H1 (cell line): ENCODE data around the gene FAM83G. TPM values are rescaled to one million over a fixed set of nuclear protein-coding genes. Genes with fewer than 3 reads are reported as not detected.

Experiments used
- CTCF ChIA-PET: fragments of 300-600 bp; sonication (Branson Sonifier 250); formaldehyde crosslinking; loops from one replicate; lab custom pipeline; 2021; ENCODE audit not compliant: partially characterized antibody; lab: Charles Lee
- POLR2A ChIA-PET: fragments of 300-600 bp; sonication (Branson Sonifier 250); formaldehyde crosslinking; loops from one replicate; lab custom pipeline; 2021; ENCODE audit warnings: inconsistent platforms; ENCODE audit not compliant: partially characterized antibody; lab: Charles Lee
- DNase-seq, 2 experiments: peaks; one replicate each; pipeline versions ENCODE4 v3.0.0 to v3.0.0-alpha.2; 2010 to 2022; ENCODE audit warnings: low spot score in 2 of 2, low read depth in 1 of 2, mixed read lengths in 1 of 2
- FAIRE-seq: peaks from 2 replicates; lab custom pipeline; 2011; peaks lifted over from hg19 to GRCh38; lab: Jason Lieb, UNC
- H2AFZ ChIP-seq: 2 replicates; pipeline ENCODE4 v1.8.1; 2012; ENCODE audit warnings: low read length, inconsistent platforms
- H2AK5ac ChIP-seq: 2 replicates; pipeline ENCODE4 v1.6.1; 2013; ENCODE audit warnings: low read depth, low read length
- H2BK120ac ChIP-seq: replicated peaks from 2 replicates; pipeline ENCODE3; 2013; ENCODE audit warnings: low read depth, low read length, inconsistent platforms
- H2BK12ac ChIP-seq: 2 replicates; pipeline ENCODE4 v1.6.1; 2013; ENCODE audit warnings: low read depth, low read length
- H2BK15ac ChIP-seq: 2 replicates; pipeline ENCODE4 v1.6.1; 2013; ENCODE audit warnings: low read length
- H2BK20ac ChIP-seq: 2 replicates; pipeline ENCODE4 v1.6.1; 2013; ENCODE audit warnings: low read length
- H2BK5ac ChIP-seq: 2 replicates; pipeline ENCODE4 v1.6.1; 2013; ENCODE audit warnings: low read depth, low read length
- H3K14ac ChIP-seq: 2 replicates; pipeline ENCODE4 v1.6.1; 2013; ENCODE audit warnings: inconsistent platforms; ENCODE audit not compliant: insufficient read length
- H3K18ac ChIP-seq: 2 replicates; pipeline ENCODE4 v1.6.1; 2013; ENCODE audit warnings: low read length; ENCODE audit errors: extremely low read depth
- H3K23ac ChIP-seq: 2 replicates; pipeline ENCODE4 v1.6.1; 2013; ENCODE audit warnings: inconsistent platforms; ENCODE audit not compliant: insufficient read length
- H3K23me2 ChIP-seq: 2 replicates; pipeline ENCODE4 v1.6.1; 2013; ENCODE audit warnings: low read depth, low read length
- H3K27ac ChIP-seq: 2 replicates; pipeline ENCODE4 v1.6.1; 2011; ENCODE audit warnings: low read depth, low read length, inconsistent platforms
- H3K27me3 ChIP-seq, 4 experiments: replicated peaks in 1 of 4; 1 replicate in 1 of 4; 2 replicates in 3 of 4; pipeline versions ENCODE4 v1.6.1 to v1.8.1; 2011 to 2013; ENCODE audit warnings: low read length in 3 of 4, mild to moderate bottlenecking in 3 of 4, inconsistent platforms in 2 of 4, mixed read lengths in 2 of 4, moderate library complexity in 1 of 4; ENCODE audit not compliant: control insufficient read depth in 3 of 4, insufficient read depth in 3 of 4; ENCODE audit errors: extremely low read depth in 1 of 4
- H3K36me3 ChIP-seq, 4 experiments: 2 replicates each; pipeline versions ENCODE4 v1.6.1 to v1.8.1; 2011 to 2013; ENCODE audit warnings: mild to moderate bottlenecking in 4 of 4, low read length in 3 of 4, moderate library complexity in 2 of 4, control low read depth in 1 of 4, inconsistent platforms in 1 of 4; ENCODE audit not compliant: insufficient read depth in 4 of 4, control insufficient read depth in 2 of 4
- H3K4ac ChIP-seq: replicated peaks from 2 replicates; pipeline ENCODE3; 2013; ENCODE audit warnings: low read length, low read depth, mixed read lengths, inconsistent platforms; ENCODE audit not compliant: insufficient read length
- H3K4me1 ChIP-seq, 4 experiments: replicated peaks in 1 of 4; 1 replicate in 1 of 4; 2 replicates in 3 of 4; pipeline versions ENCODE4 v1.6.1 to v1.8.1; 2011 to 2013; ENCODE audit warnings: low read length in 3 of 4, inconsistent platforms in 2 of 4, mixed read lengths in 1 of 4; ENCODE audit not compliant: insufficient read depth in 4 of 4, control insufficient read depth in 3 of 4
- H3K4me2 ChIP-seq, 2 experiments: 2 replicates each; pipeline versions ENCODE4 v1.6.1 to v1.8.1; 2011 to 2013; ENCODE audit warnings: low read depth in 2 of 2, low read length in 2 of 2, control low read depth in 1 of 2, inconsistent platforms in 1 of 2, mild to moderate bottlenecking in 1 of 2; ENCODE audit not compliant: insufficient read depth in 1 of 2
- H3K4me3 ChIP-seq, 4 experiments: fragments of 200-600, 300-600 bp in 1 of 4; sonication (generic), shearing (Covaris generic), sonication (Bioruptor Twin) in 1 of 4; 2 replicates each; pipeline versions ENCODE4 v1.5.1 to v1.8.1; 2011 to 2016; ENCODE audit warnings: low read length in 4 of 4, low read depth in 3 of 4, control low read depth in 2 of 4, inconsistent platforms in 2 of 4, mild to moderate bottlenecking in 2 of 4, mixed read lengths in 1 of 4, moderate library complexity in 1 of 4; ENCODE audit not compliant: insufficient read depth in 2 of 4; ENCODE audit errors: extremely low read depth in 1 of 4
- H3K56ac ChIP-seq: replicated peaks from 2 replicates; pipeline ENCODE3; 2013; ENCODE audit warnings: low read depth, mild to moderate bottlenecking, mixed read lengths, low read length, inconsistent platforms; ENCODE audit not compliant: insufficient read length
- H3K79me1 ChIP-seq: 2 replicates; pipeline ENCODE4 v1.6.1; 2013; ENCODE audit warnings: low read depth, low read length, control low read depth
- H3K79me2 ChIP-seq, 2 experiments: 2 replicates each; pipeline versions ENCODE4 v1.6.1 to v1.8.1; 2012 to 2013; ENCODE audit warnings: low read length in 2 of 2, mild to moderate bottlenecking in 2 of 2, inconsistent platforms in 1 of 2; ENCODE audit not compliant: insufficient read depth in 2 of 2, control insufficient read depth in 1 of 2
- H3K9ac ChIP-seq, 4 experiments: replicated peaks in 1 of 4; 1 replicate in 1 of 4; 2 replicates in 3 of 4; pipeline versions ENCODE4 v1.6.1 to v1.8.1; 2011 to 2013; ENCODE audit warnings: low read depth in 3 of 4, low read length in 3 of 4, control low read depth in 2 of 4, mild to moderate bottlenecking in 2 of 4, moderate library complexity in 2 of 4, inconsistent platforms in 1 of 4; ENCODE audit errors: extremely low read depth in 1 of 4
- H3K9me3 ChIP-seq, 2 experiments: 2 replicates each; pipeline versions ENCODE4 v1.6.1 to v1.8.1; 2012 to 2013; ENCODE audit warnings: mild to moderate bottlenecking in 2 of 2, moderate library complexity in 2 of 2, control low read depth in 1 of 2, inconsistent platforms in 1 of 2, low read depth in 1 of 2, low read length in 1 of 2, mixed read lengths in 1 of 2; ENCODE audit not compliant: insufficient read depth in 2 of 2
- H4K20me1 ChIP-seq, 2 experiments: replicated peaks in 1 of 2; 2 replicates each; pipeline versions ENCODE3 to v1.8.1; 2011 to 2013; ENCODE audit warnings: inconsistent platforms in 2 of 2, low read length in 2 of 2, mild to moderate bottlenecking in 1 of 2; ENCODE audit not compliant: insufficient read depth in 2 of 2, control insufficient read depth in 1 of 2
- H4K5ac ChIP-seq: 2 replicates; pipeline ENCODE4 v1.6.1; 2013; ENCODE audit warnings: low read length, low read depth, mixed read lengths, inconsistent platforms; ENCODE audit not compliant: insufficient read length
- H4K8ac ChIP-seq: 2 replicates; pipeline ENCODE4 v1.8.0; 2013; ENCODE audit warnings: mild to moderate bottlenecking, moderate library complexity, low read length, inconsistent platforms; ENCODE audit not compliant: insufficient read depth; ENCODE audit errors: extremely low read depth
- H4K91ac ChIP-seq: replicated peaks from 2 replicates; pipeline ENCODE3; 2013; ENCODE audit warnings: low read length, mixed read lengths, inconsistent platforms; ENCODE audit not compliant: insufficient read length
- EP300 ChIP-seq, 2 experiments: IDR thresholded peaks; 1 replicate in 1 of 2; 2 replicates in 1 of 2; pipeline ENCODE4 v1.6.1; 2011 to 2012; ENCODE audit warnings: low read depth in 2 of 2, low read length in 2 of 2, mild to moderate bottlenecking in 2 of 2, borderline replicate concordance in 1 of 2, inconsistent platforms in 1 of 2, moderate library complexity in 1 of 2
- JUND ChIP-seq: IDR thresholded peaks from 2 replicates; pipeline ENCODE4 v1.6.1; 2011; ENCODE audit warnings: mild to moderate bottlenecking, improper control_type of control experiment, low read length
- PHF8 ChIP-seq: fragments of 200-600 bp; sonication (generic); conservative IDR thresholded peaks from 2 replicates; pipeline ENCODE4 v1.7.1; 2012; ENCODE audit warnings: low read depth, mild to moderate bottlenecking, inconsistent platforms, low read length, moderate library complexity
- POU5F1 ChIP-seq: IDR thresholded peaks from 2 replicates; pipeline ENCODE4 v1.6.1; 2011; ENCODE audit warnings: low read depth, mild to moderate bottlenecking, low read length, moderate library complexity
- RAD21 ChIP-seq, 2 experiments: IDR thresholded peaks in 1 of 2; conservative IDR thresholded peaks in 1 of 2; 2 replicates each; pipeline ENCODE4 v1.6.1; 2011; ENCODE audit warnings: low read depth in 2 of 2, low read length in 2 of 2, improper control_type of control experiment in 1 of 2, inconsistent platforms in 1 of 2, mild to moderate bottlenecking in 1 of 2, moderate library complexity in 1 of 2
- TAF7 ChIP-seq: optimal IDR thresholded peaks from 2 replicates; pipeline ENCODE3; 2011; ENCODE audit warnings: low read depth, mild to moderate bottlenecking, inconsistent platforms, low read length, moderate library complexity, borderline replicate concordance
- YY1 ChIP-seq: IDR thresholded peaks from 2 replicates; pipeline ENCODE4 v1.6.1; 2011; ENCODE audit warnings: low read depth, mild to moderate bottlenecking, low read length
- WGBS, 2 experiments: shearing (Covaris generic) in 1 of 2; methylation state at CpG; one replicate each; pipeline versions ENCODE4 v1.1.6 to v1.1.7; 2013 to 2015; ENCODE audit warnings: low lambda C conversion rate in 2 of 2, mixed read lengths in 2 of 2, inconsistent platforms in 1 of 2, low coverage in 1 of 2, missing lambda C conversion rate in 1 of 2; ENCODE audit not compliant: insufficient replicate concordance in 2 of 2, insufficient coverage in 1 of 2, insufficient read length in 1 of 2; ENCODE audit errors: extremely low coverage in 1 of 2, missing lambda C conversion rate in 1 of 2; 5-methylcytosine and 5-hydroxymethylcytosine counted together
- polyA plus RNA-seq, 7 experiments: library from polyadenylated mRNA; depleted of rRNA in 3 of 7; stranded (reverse) in 5 of 7; unstranded in 2 of 7; fragments of >200 nt in 5 of 7; fragments of 200-250 nt in 2 of 7; gene quantifications; 1 replicate in 5 of 7; 2 replicates in 1 of 7; 4 replicates in 1 of 7; pipeline versions ENCODE4 v1.2.1 to v1.2.3, GENCODE V29; 2011 to 2013; ENCODE audit warnings: missing spikeins in 2 of 7, mixed read lengths in 2 of 7
- total RNA-seq: library from RNA; stranded (reverse); fragmentation: NEBNext Ultra II Directional; extraction: Animal tissue kit (Norgen Biotek cat#: 25700); gene quantifications from 2 replicates; pipeline ENCODE4 v1.2.1, GENCODE V29; 2021

Gene FAM83G
- total and polyA plus RNA-seq, 2 of the 8 experiments (the other 6 are each of a cell fraction or from before 2014, with no cell fraction given): 15.4 to 29.0 TPM

DNA sequence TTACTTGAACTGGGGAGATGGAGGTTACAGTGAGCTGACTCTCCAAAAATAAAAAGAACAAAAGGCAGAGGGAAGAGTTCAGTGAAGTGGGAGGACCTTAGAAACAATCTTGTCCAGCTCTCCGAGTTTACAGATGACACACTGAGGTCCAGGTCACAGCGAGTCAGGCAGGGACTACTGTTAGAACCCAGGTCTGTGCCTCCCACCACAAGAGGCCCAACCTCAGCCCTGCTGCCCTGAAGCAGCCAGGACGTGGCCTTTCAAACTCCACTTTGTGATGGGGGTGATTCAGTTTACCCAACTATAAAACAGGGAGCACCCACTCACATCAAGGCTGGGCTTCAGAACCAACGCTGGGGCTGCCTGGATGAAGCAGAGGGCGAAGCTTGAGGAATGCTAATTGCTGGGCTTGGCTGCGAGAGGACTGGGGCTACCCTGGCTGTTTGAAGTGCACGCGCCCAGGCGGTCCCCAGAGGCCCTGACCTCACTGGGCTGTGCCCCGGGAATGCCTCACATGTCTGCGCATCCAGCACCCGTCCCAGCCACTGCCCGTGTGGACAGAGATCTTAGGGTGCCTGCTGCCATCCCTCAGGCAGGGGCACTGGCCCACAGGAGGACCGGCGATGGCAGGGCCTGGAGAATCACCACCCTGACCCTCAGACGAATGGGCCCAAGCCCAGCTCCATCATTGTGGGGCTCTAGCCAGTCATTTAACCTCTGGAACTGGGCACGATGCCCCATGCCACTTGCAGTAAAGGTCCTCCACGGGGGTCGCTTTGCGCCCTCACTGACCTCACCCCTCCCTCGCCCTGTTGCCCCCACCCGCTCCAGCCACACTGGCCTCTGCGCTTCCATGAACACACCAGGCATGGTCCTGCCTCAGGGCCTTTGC is 41.2 kb downstream of the FAM83G start:
- Histone ChIP-seq H3K36me3 (no peaks in the 10 kb centered on the region), H3K9me3 (no peaks in the 10 kb centered on the region), H4K91ac (no peak overlapping the region), H3K27me3 (no peaks in the 10 kb centered on the region), H2BK15ac (no peak overlapping the region; the same call in 1 of the 2 replicates)
- TF ChIP-seq PHF8: no peak
- TF ChIP-seq RAD21 (IDR thresholded peaks at IDR 0.05 in 1 of 2, conservative IDR thresholded peaks at IDR 0.05 in 1 of 2; ENCODE audit: low read depth in 2 of 2, low read length in 2 of 2): no peak
- TF ChIP-seq EP300 (IDR thresholded peaks at IDR 0.05; ENCODE audit: borderline replicate concordance in 1 of 2, low read depth in 2 of 2, low read length in 2 of 2): no peak
- TF ChIP-seq POU5F1: no peak
- no peak for TF ChIP-seq TAF7
- TF ChIP-seq YY1: no peak
- TF ChIP-seq JUND: no peak
- TF ChIP-seq, all 59 proteins: peak for 0
- Histone ChIP-seq H2BK5ac (no peak overlapping the region), H3K4me3 (no peak overlapping the region), H4K8ac (no peak overlapping the region), H3K18ac (no peak overlapping the region; the same call in 1 of the 2 replicates), H3K14ac (no peak overlapping the region), H3K56ac (no peak overlapping the region), H4K5ac (no peak overlapping the region), H3K4ac (no peak overlapping the region), H2BK12ac (no peak overlapping the region), H3K23me2 (no peaks in the 10 kb centered on the region), H2BK120ac (no peak overlapping the region), H2AFZ (no peak overlapping the region), H3K9ac (no peak overlapping the region), H2AK5ac (no peak overlapping the region), H3K23ac (no peak overlapping the region), H3K27ac (no peak overlapping the region), H3K4me2 (no peak overlapping the region), H3K79me1 (no peaks in the 10 kb centered on the region), H4K20me1 (peaks cover 0 to 2% of the 10 kb centered on the region in 2 experiments), H2BK20ac (no peak overlapping the region), H3K79me2 (no peaks in the 10 kb centered on the region), H3K4me1 (peaks cover 0 to 19% (median 11%) of the 10 kb centered on the region in 4 experiments; a peak in 6 of 7 replicates)
- POLR2A ChIA-PET: interaction anchor here (1.1 kb wide), 1 partner anchor 61 kb away, joined by 3 read pairs; no protein-coding TSS in a partner anchor
- DNase-seq (no peak), FAIRE-seq (no peak)
- WGBS, 2 experiments: 90% methylated on average over 23 of the region's 23 CpGs; no CpG with 5 or more reads in 1 of the 2 experiments
- CTCF ChIA-PET: interaction anchor here (1.3 to 3.2 kb wide), 3 partner anchors 22 to 34 kb away, joined by 4 to 17 read pairs (median 5); no protein-coding TSS in a partner anchor
